SK-N-SH (cell line): ENCODE data around the gene PEMT. TPM values are rescaled to one million over a fixed set of nuclear protein-coding genes. Genes with fewer than 3 reads are reported as not detected.

ENCODE experiments used
- CTCF ChIA-PET: fragments of 300-600, 350-600 bp; formaldehyde crosslinking; extraction: SDS; loops from one replicate; lab custom pipeline; 2021; lab: Yijun Ruan, JAX
- POLR2A ChIA-PET: fragments of 350-600 bp; sonication (Branson Sonifier 250); formaldehyde crosslinking; extraction: SDS; loops from one replicate; lab custom pipeline; 2020; ENCODE audit warnings: antibody characterized with exemption, inconsistent platforms; lab: Yijun Ruan, JAX
- DNase-seq: peaks from one replicate; pipeline ENCODE4 v3.0.0; 2012
- H2AFZ ChIP-seq: fragments of 200-600 bp; sonication (generic); 2 replicates; pipeline ENCODE4 v1.8.1; 2016; ENCODE audit warnings: antibody characterized with exemption, mild to moderate bottlenecking, low read depth
- H3F3A ChIP-seq: fragments of 200-600 bp; sonication (generic); replicated peaks from 2 replicates; pipeline ENCODE3; 2016; ENCODE audit warnings: antibody characterized with exemption, mild to moderate bottlenecking; ENCODE audit not compliant: insufficient read depth
- H3K27ac ChIP-seq, 2 experiments: fragments of 200-500 bp in 1 of 2; fragments of 200-600 bp in 1 of 2; sonication (Bioruptor generic) in 1 of 2; sonication (generic), shearing (Covaris generic) in 1 of 2; 2 replicates each; pipeline versions ENCODE4 v1.5.1 to v1.6.1; 2014 to 2016; ENCODE audit warnings: low read depth in 2 of 2, inconsistent platforms in 1 of 2, low read length in 1 of 2, mild to moderate bottlenecking in 1 of 2, mixed read lengths in 1 of 2
- H3K27me3 ChIP-seq: fragments of 200-600 bp; sonication (generic), shearing (Covaris generic); 2 replicates; pipeline ENCODE4 v1.6.1; 2016; ENCODE audit warnings: mixed run types; ENCODE audit not compliant: insufficient read depth
- H3K36me3 ChIP-seq, 2 experiments: fragments of 200-500 bp in 1 of 2; fragments of 200-600 bp in 1 of 2; sonication (Bioruptor generic) in 1 of 2; sonication (generic) in 1 of 2; replicated peaks in 1 of 2; 2 replicates each; pipeline versions ENCODE3 to v1.5.1; 2014 to 2016; ENCODE audit warnings: low read length in 1 of 2, mild to moderate bottlenecking in 1 of 2; ENCODE audit not compliant: insufficient read depth in 2 of 2, control insufficient read depth in 1 of 2
- H3K4me1 ChIP-seq, 2 experiments: fragments of 200-500 bp in 1 of 2; fragments of 200-600 bp in 1 of 2; sonication (Bioruptor generic) in 1 of 2; sonication (generic), shearing (Covaris generic) in 1 of 2; 2 replicates each; pipeline versions ENCODE4 v1.5.1 to v1.6.1; 2014 to 2016; ENCODE audit warnings: low read depth in 1 of 2, low read length in 1 of 2, mixed run types in 1 of 2; ENCODE audit not compliant: insufficient read depth in 2 of 2, control insufficient read depth in 1 of 2
- H3K4me2 ChIP-seq: fragments of 200-600 bp; sonication (generic), shearing (Covaris generic); 2 replicates; pipeline ENCODE4 v1.6.1; 2017; ENCODE audit warnings: mixed run types
- H3K4me3 ChIP-seq, 2 experiments: fragments of 200-500 bp in 1 of 2; fragments of 200-600 bp in 1 of 2; sonication (Bioruptor generic) in 1 of 2; sonication (generic), shearing (Covaris generic) in 1 of 2; 2 replicates each; pipeline versions ENCODE4 v1.5.1 to v1.8.1; 2014 to 2016; ENCODE audit warnings: low read depth in 2 of 2, inconsistent platforms in 1 of 2, low read length in 1 of 2, mild to moderate bottlenecking in 1 of 2, mixed read lengths in 1 of 2, moderate library complexity in 1 of 2
- H3K79me2 ChIP-seq: fragments of 200-600 bp; sonication (generic); 2 replicates; pipeline ENCODE4 v1.8.1; 2017; ENCODE audit warnings: mild to moderate bottlenecking; ENCODE audit not compliant: insufficient read depth
- H3K9ac ChIP-seq: fragments of 200-600 bp; sonication (generic); 2 replicates; pipeline ENCODE4 v1.6.1; 2017; ENCODE audit warnings: mixed run types
- H3K9me2 ChIP-seq: fragments of 200-600 bp; sonication (generic); 2 replicates; pipeline ENCODE4 v1.6.1; 2017; ENCODE audit warnings: mixed run types
- H3K9me3 ChIP-seq: fragments of 200-600 bp; sonication (generic); 2 replicates; pipeline ENCODE4 v1.6.1; 2017; ENCODE audit warnings: mixed run types, mild to moderate bottlenecking, moderate library complexity
- H4K20me1 ChIP-seq: fragments of 200-600 bp; sonication (generic); 2 replicates; pipeline ENCODE4 v1.6.1; 2017; ENCODE audit warnings: mild to moderate bottlenecking, mixed run types; ENCODE audit not compliant: insufficient read depth
- CHD2 ChIP-seq: fragments of 150-350 bp; IDR thresholded peaks from 2 replicates; pipeline ENCODE4 v1.6.1; 2018; ENCODE audit warnings: low read length; ENCODE audit not compliant: partially characterized antibody
- EZH2phosphoT487 ChIP-seq: fragments of 200-600 bp; sonication (generic); IDR thresholded peaks from 2 replicates; pipeline ENCODE4 v1.6.1; 2017; ENCODE audit warnings: low read depth, mixed run types, mild to moderate bottlenecking, antibody characterized with exemption, moderate library complexity, borderline replicate concordance
- FOSL2 ChIP-seq: IDR thresholded peaks from 2 replicates; pipeline ENCODE4 v1.4.0; 2012; ENCODE audit warnings: low read depth, mild to moderate bottlenecking, moderate library complexity, borderline replicate concordance
- FOXJ3 ChIP-seq: sonication (generic); formaldehyde crosslinking; IDR thresholded peaks from 2 replicates; pipeline ENCODE4 v1.5.1; 2020; ENCODE audit warnings: mild to moderate bottlenecking, missing genetic modification reagents
- GABPA ChIP-seq: IDR thresholded peaks from 2 replicates; pipeline ENCODE4 v1.4.0; 2012; ENCODE audit warnings: low read depth, mild to moderate bottlenecking
- GATA2 ChIP-seq: sonication (generic); formaldehyde crosslinking; IDR thresholded peaks from 2 replicates; pipeline ENCODE4 v1.5.0; 2020; ENCODE audit warnings: mild to moderate bottlenecking, missing genetic modification reagents
- JUND ChIP-seq: IDR thresholded peaks from 2 replicates; pipeline ENCODE4 v1.4.0; 2012
- MEF2A ChIP-seq: IDR thresholded peaks from 2 replicates; pipeline ENCODE4 v1.4.0; 2012; ENCODE audit warnings: low read depth, borderline replicate concordance
- MXI1 ChIP-seq: IDR thresholded peaks from 2 replicates; pipeline ENCODE4 v1.6.1; 2012; ENCODE audit warnings: mild to moderate bottlenecking, low read depth, low read length, improper control_type of control experiment
- NFIC ChIP-seq: IDR thresholded peaks from 2 replicates; pipeline ENCODE4 v1.4.0; 2012; ENCODE audit warnings: borderline replicate concordance
- POLR2AphosphoS5 ChIP-seq: IDR thresholded peaks from 2 replicates; pipeline ENCODE4 v1.6.1; 2012; ENCODE audit warnings: low read depth, low read length
- RCOR1 ChIP-seq: fragments of 150-350 bp; IDR thresholded peaks from 2 replicates; pipeline ENCODE4 v1.6.1; 2017; ENCODE audit warnings: antibody characterized with exemption, low read length
- SIN3A ChIP-seq: IDR thresholded peaks from 2 replicates; pipeline ENCODE4 v1.6.1; 2012; ENCODE audit warnings: low read depth, mild to moderate bottlenecking, low read length, moderate library complexity, borderline replicate concordance
- SMC3 ChIP-seq: IDR thresholded peaks from 2 replicates; pipeline ENCODE4 v1.6.1; 2012; ENCODE audit warnings: low read depth, low read length, improper control_type of control experiment
- TAF1 ChIP-seq: IDR thresholded peaks from 2 replicates; pipeline ENCODE4 v1.6.1; 2012; ENCODE audit warnings: low read depth, mild to moderate bottlenecking, low read length, moderate library complexity, borderline replicate concordance
- YY1 ChIP-seq: IDR thresholded peaks from 2 replicates; pipeline ENCODE4 v1.4.0; 2012; ENCODE audit warnings: low read depth, mild to moderate bottlenecking
- ZBTB33 ChIP-seq: IDR thresholded peaks from 2 replicates; pipeline ENCODE4 v1.4.0; 2012; ENCODE audit warnings: low read depth, borderline replicate concordance
- WGBS: methylation state at CpG from one replicate; pipeline ENCODE4 v1.1.6; 2017; ENCODE audit warnings: low lambda C conversion rate; 5-methylcytosine and 5-hydroxymethylcytosine counted together
- polyA plus RNA-seq, 3 experiments: library from polyadenylated mRNA; depleted of rRNA; stranded (reverse); fragments of >200 nt; gene quantifications; 2 replicates each; pipeline ENCODE4 v1.2.3, GENCODE V29; 2012

Gene PEMT
- polyA plus RNA-seq, 1 of the 3 experiments (the other 2 are of a cell fraction): 52.8 TPM

GRCh38 chr17:17507465-17508011 lies 84.0 kb downstream of the PEMT start (continued):
- TF ChIP-seq ZBTB33 (no peak), MXI1 (no peak), GABPA (no peak), MEF2A (no peak), RCOR1 (no peak), JUND (no peak), TAF1 (no peak), NFIC (no peak), POLR2AphosphoS5 (no peak)

GRCh38 chr17:17506893-17507464 lies 84.5 kb downstream of the PEMT start:
- peak; percentile 48 for DNase-seq
- Histone ChIP-seq H3K36me3 (no peaks in the 10 kb centered on the region), H3K4me3 (no peak overlapping the region), H3K4me2 (no peak overlapping the region), H3K79me2 (no peaks in the 10 kb centered on the region), H3F3A (no peaks in the 10 kb centered on the region), H3K4me1 (peaks cover 2 to 22% of the 10 kb centered on the region in 2 experiments; a peak in 2 of 4 replicates), H3K9me3 (no peaks in the 10 kb centered on the region), H3K27ac (no peak overlapping the region), H4K20me1 (peaks cover 10% of the 10 kb centered on the region; the same call in 1 of the 2 replicates), H2AFZ (no peak overlapping the region), H3K27me3 (no peaks in the 10 kb centered on the region), H3K9ac (no peak overlapping the region), H3K9me2 (no peaks in the 10 kb centered on the region)
- WGBS: 90% methylated on average over 10 of the region's 17 CpGs
- TF ChIP-seq FOXJ3 (CRISPR knock-in tag) (no peak), CHD2 (no peak), EZH2phosphoT487 (no peak), FOSL2 (no peak), MEF2A (no peak), SMC3 (no peak), GATA2 (CRISPR knock-in tag) (no peak), SIN3A (no peak), YY1 (no peak)
- POLR2A ChIA-PET: no interaction called here
- CTCF ChIA-PET: interaction anchor here (0.8 to 3.3 kb wide), 5 partner anchors 8 to 152 kb away, joined by 3 to 32 read pairs (median 14); partner anchors contain the start of gene RASD1
